ENCODE results near the gene NAXD. TPM values are rescaled to one million over a fixed set of nuclear protein-coding genes. Genes with fewer than 3 reads are reported as not detected.

Gene NAXD
- total and polyA plus RNA-seq, 2 experiments from 2014 or later: 16.9 to 18.5 TPM

DNA sequence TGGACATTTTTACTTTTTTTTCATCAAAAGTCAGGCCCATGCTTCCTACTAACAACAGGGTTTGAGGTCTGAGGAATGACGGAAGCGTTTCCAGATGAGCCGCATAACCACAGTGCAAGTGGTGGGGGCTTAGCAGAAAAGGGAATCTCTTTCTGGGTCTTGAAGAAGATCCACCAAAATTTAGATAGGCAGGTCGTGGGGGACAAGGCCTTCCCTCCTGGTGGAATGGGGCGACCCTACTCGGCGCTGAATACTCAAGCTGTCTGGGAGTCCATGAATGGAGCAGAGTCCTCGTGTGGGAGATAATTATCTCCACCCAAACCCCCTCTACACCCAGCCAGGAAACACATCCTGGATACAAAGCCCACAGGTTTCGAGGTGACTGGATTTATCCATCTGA, 53.7 kb downstream of the NAXD start:
- peaks cover 4% of the 10 kb centered on the region for H3K27me3 Mint-ChIP-seq (ENCODE audit: insufficient read depth, low read depth, poor library complexity)
- ATAC-seq: no peak
- no peak overlapping the region for H3K4me2 ChIP-seq
- no peak overlapping the region for H2AFZ ChIP-seq
- no peak for DNase-seq (ENCODE audit: low spot score)
- no peaks in the 10 kb centered on the region for H3K9me2 ChIP-seq (ENCODE audit: insufficient read depth)
- H3K27ac ChIP-seq (ENCODE audit: low read depth): no peak overlapping the region
- H3F3A ChIP-seq (replicated peaks; ENCODE audit: low read depth): no peaks in the 10 kb centered on the region
- H4K20me1 ChIP-seq (replicated peaks; ENCODE audit: insufficient read depth): no peaks in the 10 kb centered on the region
- peaks cover 92% of the 10 kb centered on the region for H3K36me3 Mint-ChIP-seq (ENCODE audit: low read depth)
- 0 out of 2 replicates have a peak, but pooled peaks cover 7% of the 10 kb centered on the region for H3K79me2 ChIP-seq (replicated peaks; ENCODE audit: insufficient read depth)
- H3K9me3 Mint-ChIP-seq: peaks cover 45% of the 10 kb centered on the region
- H3K36me3 ChIP-seq (ENCODE audit: insufficient read depth): peaks cover 31% of the 10 kb centered on the region
- peaks cover 7% of the 10 kb centered on the region; the same call in 1 of the 3 replicates for H3K4me1 Mint-ChIP-seq
- no peak overlapping the region for H3K4me3 ChIP-seq
- H3K27me3 ChIP-seq (ENCODE audit: insufficient read depth): no peaks in the 10 kb centered on the region
- H3K4me1 ChIP-seq (ENCODE audit: insufficient read depth): no peaks in the 10 kb centered on the region
- H3K27ac Mint-ChIP-seq: no peak overlapping the region
- TF ChIP-seq EZH2phosphoT487 (IDR thresholded peaks at IDR 0.05; ENCODE audit: unreplicated experiment): no peak
- TF ChIP-seq, protein P1, sequence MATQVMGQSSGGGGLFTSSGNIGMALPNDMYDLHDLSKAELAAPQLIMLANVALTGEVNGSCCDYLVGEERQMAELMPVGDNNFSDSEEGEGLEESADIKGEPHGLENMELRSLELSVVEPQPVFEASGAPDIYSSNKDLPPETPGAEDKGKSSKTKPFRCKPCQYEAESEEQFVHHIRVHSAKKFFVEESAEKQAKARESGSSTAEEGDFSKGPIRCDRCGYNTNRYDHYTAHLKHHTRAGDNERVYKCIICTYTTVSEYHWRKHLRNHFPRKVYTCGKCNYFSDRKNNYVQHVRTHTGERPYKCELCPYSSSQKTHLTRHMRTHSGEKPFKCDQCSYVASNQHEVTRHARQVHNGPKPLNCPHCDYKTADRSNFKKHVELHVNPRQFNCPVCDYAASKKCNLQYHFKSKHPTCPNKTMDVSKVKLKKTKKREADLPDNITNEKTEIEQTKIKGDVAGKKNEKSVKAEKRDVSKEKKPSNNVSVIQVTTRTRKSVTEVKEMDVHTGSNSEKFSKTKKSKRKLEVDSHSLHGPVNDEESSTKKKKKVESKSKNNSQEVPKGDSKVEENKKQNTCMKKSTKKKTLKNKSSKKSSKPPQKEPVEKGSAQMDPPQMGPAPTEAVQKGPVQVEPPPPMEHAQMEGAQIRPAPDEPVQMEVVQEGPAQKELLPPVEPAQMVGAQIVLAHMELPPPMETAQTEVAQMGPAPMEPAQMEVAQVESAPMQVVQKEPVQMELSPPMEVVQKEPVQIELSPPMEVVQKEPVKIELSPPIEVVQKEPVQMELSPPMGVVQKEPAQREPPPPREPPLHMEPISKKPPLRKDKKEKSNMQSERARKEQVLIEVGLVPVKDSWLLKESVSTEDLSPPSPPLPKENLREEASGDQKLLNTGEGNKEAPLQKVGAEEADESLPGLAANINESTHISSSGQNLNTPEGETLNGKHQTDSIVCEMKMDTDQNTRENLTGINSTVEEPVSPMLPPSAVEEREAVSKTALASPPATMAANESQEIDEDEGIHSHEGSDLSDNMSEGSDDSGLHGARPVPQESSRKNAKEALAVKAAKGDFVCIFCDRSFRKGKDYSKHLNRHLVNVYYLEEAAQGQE (IDR thresholded peaks at IDR 0.05; ENCODE audit: unreplicated experiment): no peak
- no peak for TF ChIP-seq NANOG (IDR thresholded peaks at IDR 0.05; ENCODE audit: borderline replicate concordance)
- no peak for TF ChIP-seq JUNB (IDR thresholded peaks at IDR 0.05; ENCODE audit: unreplicated experiment)
- TF ChIP-seq ZNF331 (CRISPR knock-in tag; IDR thresholded peaks at IDR 0.05; ENCODE audit: low read depth): no peak
- no peak for TF ChIP-seq CREB1 (CRISPR knock-in tag; IDR thresholded peaks at IDR 0.05; ENCODE audit: low read depth)
- no peak for TF ChIP-seq ZNF114 (CRISPR knock-in tag; IDR thresholded peaks at IDR 0.05)
- TF ChIP-seq, protein P2, sequence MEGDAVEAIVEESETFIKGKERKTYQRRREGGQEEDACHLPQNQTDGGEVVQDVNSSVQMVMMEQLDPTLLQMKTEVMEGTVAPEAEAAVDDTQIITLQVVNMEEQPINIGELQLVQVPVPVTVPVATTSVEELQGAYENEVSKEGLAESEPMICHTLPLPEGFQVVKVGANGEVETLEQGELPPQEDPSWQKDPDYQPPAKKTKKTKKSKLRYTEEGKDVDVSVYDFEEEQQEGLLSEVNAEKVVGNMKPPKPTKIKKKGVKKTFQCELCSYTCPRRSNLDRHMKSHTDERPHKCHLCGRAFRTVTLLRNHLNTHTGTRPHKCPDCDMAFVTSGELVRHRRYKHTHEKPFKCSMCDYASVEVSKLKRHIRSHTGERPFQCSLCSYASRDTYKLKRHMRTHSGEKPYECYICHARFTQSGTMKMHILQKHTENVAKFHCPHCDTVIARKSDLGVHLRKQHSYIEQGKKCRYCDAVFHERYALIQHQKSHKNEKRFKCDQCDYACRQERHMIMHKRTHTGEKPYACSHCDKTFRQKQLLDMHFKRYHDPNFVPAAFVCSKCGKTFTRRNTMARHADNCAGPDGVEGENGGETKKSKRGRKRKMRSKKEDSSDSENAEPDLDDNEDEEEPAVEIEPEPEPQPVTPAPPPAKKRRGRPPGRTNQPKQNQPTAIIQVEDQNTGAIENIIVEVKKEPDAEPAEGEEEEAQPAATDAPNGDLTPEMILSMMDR (conservative IDR thresholded peaks at IDR 0.05; ENCODE audit: low read depth in 2 of 2): no peak
- TF ChIP-seq STAT1 (IDR thresholded peaks at IDR 0.05; ENCODE audit: unreplicated experiment): no peak
- TF ChIP-seq, protein P3, sequence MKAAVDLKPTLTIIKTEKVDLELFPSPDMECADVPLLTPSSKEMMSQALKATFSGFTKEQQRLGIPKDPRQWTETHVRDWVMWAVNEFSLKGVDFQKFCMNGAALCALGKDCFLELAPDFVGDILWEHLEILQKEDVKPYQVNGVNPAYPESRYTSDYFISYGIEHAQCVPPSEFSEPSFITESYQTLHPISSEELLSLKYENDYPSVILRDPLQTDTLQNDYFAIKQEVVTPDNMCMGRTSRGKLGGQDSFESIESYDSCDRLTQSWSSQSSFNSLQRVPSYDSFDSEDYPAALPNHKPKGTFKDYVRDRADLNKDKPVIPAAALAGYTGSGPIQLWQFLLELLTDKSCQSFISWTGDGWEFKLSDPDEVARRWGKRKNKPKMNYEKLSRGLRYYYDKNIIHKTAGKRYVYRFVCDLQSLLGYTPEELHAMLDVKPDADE (IDR thresholded peaks at IDR 0.05): no peak
- no peak for TF ChIP-seq EZH2 (IDR thresholded peaks at IDR 0.05; ENCODE audit: low read depth, unreplicated experiment)
- TF ChIP-seq POLR2AphosphoS5 (IDR thresholded peaks at IDR 0.05; ENCODE audit: low read depth): no peak
- TF ChIP-seq, protein P4, sequence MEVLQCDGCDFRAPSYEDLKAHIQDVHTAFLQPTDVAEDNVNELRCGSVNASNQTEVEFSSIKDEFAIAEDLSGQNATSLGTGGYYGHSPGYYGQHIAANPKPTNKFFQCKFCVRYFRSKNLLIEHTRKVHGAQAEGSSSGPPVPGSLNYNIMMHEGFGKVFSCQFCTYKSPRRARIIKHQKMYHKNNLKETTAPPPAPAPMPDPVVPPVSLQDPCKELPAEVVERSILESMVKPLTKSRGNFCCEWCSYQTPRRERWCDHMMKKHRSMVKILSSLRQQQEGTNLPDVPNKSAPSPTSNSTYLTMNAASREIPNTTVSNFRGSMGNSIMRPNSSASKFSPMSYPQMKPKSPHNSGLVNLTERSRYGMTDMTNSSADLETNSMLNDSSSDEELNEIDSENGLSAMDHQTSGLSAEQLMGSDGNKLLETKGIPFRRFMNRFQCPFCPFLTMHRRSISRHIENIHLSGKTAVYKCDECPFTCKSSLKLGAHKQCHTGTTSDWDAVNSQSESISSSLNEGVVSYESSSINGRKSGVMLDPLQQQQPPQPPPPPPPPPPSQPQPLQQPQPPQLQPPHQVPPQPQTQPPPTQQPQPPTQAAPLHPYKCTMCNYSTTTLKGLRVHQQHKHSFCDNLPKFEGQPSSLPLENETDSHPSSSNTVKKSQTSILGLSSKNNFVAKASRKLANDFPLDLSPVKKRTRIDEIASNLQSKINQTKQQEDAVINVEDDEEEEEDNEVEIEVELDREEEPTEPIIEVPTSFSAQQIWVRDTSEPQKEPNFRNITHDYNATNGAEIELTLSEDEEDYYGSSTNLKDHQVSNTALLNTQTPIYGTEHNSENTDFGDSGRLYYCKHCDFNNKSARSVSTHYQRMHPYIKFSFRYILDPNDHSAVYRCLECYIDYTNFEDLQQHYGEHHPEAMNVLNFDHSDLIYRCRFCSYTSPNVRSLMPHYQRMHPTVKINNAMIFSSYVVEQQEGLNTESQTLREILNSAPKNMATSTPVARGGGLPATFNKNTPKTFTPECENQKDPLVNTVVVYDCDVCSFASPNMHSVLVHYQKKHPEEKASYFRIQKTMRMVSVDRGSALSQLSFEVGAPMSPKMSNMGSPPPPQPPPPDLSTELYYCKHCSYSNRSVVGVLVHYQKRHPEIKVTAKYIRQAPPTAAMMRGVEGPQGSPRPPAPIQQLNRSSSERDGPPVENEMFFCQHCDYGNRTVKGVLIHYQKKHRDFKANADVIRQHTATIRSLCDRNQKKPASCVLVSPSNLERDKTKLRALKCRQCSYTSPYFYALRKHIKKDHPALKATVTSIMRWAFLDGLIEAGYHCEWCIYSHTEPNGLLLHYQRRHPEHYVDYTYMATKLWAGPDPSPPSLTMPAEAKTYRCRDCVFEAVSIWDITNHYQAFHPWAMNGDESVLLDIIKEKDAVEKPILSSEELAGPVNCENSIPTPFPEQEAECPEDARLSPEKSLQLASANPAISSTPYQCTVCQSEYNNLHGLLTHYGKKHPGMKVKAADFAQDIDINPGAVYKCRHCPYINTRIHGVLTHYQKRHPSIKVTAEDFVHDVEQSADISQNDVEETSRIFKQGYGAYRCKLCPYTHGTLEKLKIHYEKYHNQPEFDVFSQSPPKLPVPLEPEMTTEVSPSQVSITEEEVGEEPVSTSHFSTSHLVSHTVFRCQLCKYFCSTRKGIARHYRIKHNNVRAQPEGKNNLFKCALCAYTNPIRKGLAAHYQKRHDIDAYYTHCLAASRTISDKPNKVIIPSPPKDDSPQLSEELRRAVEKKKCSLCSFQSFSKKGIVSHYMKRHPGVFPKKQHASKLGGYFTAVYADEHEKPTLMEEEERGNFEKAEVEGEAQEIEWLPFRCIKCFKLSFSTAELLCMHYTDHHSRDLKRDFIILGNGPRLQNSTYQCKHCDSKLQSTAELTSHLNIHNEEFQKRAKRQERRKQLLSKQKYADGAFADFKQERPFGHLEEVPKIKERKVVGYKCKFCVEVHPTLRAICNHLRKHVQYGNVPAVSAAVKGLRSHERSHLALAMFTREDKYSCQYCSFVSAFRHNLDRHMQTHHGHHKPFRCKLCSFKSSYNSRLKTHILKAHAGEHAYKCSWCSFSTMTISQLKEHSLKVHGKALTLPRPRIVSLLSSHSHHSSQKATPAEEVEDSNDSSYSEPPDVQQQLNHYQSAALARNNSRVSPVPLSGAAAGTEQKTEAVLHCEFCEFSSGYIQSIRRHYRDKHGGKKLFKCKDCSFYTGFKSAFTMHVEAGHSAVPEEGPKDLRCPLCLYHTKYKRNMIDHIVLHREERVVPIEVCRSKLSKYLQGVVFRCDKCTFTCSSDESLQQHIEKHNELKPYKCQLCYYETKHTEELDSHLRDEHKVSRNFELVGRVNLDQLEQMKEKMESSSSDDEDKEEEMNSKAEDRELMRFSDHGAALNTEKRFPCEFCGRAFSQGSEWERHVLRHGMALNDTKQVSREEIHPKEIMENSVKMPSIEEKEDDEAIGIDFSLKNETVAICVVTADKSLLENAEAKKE (CRISPR knock-in tag; IDR thresholded peaks at IDR 0.05): no peak
- no peak overlapping the region for H3K4me3 Mint-ChIP-seq

Data from GM23338 (cell line).